CD1c-positive myeloid dendritic cell (primary cell): ENCODE measurements around the gene PINLYP.
A peak's percentile ranks its signal among the peaks of the same experiment; 100 is the strongest.

Experiments used
- DNase-seq: peaks from one replicate; pipeline ENCODE4 v3.0.0-alpha.2; 2016; ENCODE audit errors: extremely low spot score

The PINLYP gene

GRCh38 chr19:43605875-43606568 is 30.4 kb downstream of the PINLYP start:
- DNase-seq: no peak

DNA sequence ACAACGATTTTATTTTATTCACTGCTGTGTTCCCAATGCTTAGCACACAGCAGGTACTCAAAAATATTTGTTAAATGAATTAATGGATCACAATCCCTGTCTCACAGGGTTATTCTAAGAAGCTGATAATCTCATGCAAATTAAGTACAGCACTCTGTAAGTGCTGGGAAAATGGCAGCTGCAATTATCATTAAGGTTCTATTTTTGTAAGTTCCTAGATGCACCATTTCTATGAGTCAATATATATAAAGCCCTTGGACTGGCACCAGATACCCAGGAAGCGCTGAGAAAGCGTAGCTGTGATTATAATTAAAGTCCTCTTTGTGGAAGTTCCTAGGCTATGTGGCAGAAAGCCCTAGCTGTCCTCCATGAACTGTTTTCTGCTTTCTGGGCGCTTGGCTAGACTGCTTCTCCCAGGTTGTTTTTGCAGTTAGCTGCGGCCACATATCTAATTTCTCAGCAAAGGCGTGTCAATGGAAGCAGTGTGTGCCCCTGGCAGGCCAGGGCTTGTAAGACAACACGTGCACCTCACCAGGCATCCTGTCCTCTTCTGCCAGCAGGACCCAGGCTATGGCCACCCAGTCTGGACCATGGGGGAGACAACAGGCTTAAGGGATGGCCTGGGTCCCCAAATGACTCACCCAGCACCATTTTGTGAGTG is 31.1 kb downstream of the PINLYP start:
- DNase-seq: no peak

DNA sequence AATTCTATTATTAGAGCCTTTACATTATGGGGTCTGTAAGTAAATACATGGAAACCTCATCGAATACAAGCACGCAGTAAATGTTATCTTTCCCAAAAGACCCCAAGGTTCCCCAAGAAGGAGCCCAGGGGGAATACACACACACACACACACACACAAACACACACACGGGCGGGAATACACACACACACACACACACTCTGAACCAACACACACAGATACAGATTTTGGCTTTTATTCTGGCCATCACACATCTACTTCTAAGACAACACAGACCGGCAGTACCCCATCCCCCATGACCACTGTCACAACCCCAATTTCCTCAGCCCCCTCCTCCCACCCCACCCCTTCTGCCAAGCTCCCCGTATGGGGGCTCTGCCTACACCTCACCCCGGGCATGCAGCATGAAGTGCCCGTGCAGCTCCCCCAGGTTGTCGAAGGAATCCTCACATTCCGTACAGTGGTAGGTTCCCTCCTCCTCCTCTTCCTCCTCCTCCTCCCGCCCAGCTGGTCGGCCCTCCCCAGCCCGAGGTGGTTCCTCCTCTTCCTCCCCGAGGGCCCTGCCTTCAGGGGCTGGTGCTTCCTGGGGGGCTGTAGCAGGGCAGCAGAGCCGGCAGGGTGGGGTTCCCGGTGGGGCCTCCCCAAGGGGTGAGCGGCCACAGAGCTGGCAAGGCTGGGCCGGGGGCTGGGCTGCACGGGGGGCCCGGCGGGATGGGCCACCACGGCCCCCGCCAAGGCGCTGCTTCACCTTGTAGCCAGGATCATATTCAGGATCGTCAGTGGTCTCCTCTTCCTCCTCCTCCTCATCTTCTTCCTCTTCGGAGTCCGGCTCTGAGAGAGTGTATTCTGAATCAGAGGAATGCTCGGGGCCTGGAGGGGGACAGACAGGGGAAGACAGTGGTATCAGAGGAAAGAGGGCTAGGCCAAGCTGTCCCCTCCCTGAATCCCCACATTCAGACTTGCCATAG is 31.9 kb downstream of the PINLYP start:
- no peak for DNase-seq

GRCh38 chr19:43609872-43610271 is 34.3 kb downstream of the PINLYP start:
- no peak for DNase-seq

- no peak for DNase-seq
These were observed 34.9 kb downstream of the PINLYP start for GRCh38 chr19:43610493-43610892.

GRCh38 chr19:43611788-43612187 is 36.2 kb downstream of the PINLYP start, which contains the start of gene SRRM5:
Gene SRRM5 (plus strand): TSS chr19:43612088. CDS start chr19:43612122, 34 bp downstream.
- no peak for DNase-seq

- no peak for DNase-seq
These were observed 36.8 kb downstream of the PINLYP start for GRCh38 chr19:43612374-43612773.

DNA sequence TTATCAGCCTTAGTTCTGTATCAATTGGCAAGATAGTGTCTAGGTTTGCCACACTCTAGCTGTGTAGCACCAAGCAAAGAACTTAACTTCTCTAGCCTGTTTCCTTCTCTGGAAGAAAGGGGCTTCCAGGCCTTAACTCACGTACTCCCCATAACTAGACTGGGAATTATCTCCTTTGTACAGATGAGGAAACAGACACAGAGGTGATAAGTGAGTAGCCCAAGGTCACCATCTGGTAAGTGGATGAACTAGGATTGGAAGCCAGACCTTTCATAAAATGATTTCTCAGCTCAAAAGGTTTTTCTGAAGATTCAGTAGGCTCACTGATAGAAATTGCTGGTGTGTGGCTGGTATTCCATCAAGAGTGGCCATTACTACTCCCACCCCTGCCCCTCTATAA is 40.7 kb downstream of the PINLYP start:
- DNase-seq: no peak

DNA sequence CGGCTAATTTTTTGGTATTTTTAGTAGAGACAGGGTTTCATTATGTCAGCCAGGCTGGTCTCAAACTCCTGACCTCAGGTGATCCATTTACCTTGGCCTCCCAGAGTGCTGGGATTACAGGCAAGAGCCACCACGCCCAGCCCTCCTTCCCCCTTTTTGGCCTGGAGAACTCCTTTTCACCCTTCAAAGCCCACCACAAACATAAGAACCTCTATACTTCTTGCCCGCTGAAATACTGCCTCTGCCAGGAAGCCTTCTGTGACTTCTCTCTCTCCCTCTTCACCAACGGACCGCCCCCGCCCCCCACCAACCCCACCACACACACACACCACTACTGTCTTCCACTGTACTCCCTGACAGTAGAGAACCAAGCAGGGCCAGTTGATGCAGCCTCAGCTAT is 41.4 kb downstream of the PINLYP start:
- no peak for DNase-seq

GRCh38 chr19:43618921-43619261 is 43.3 kb downstream of the PINLYP start:
- DNase-seq: no peak

DNA sequence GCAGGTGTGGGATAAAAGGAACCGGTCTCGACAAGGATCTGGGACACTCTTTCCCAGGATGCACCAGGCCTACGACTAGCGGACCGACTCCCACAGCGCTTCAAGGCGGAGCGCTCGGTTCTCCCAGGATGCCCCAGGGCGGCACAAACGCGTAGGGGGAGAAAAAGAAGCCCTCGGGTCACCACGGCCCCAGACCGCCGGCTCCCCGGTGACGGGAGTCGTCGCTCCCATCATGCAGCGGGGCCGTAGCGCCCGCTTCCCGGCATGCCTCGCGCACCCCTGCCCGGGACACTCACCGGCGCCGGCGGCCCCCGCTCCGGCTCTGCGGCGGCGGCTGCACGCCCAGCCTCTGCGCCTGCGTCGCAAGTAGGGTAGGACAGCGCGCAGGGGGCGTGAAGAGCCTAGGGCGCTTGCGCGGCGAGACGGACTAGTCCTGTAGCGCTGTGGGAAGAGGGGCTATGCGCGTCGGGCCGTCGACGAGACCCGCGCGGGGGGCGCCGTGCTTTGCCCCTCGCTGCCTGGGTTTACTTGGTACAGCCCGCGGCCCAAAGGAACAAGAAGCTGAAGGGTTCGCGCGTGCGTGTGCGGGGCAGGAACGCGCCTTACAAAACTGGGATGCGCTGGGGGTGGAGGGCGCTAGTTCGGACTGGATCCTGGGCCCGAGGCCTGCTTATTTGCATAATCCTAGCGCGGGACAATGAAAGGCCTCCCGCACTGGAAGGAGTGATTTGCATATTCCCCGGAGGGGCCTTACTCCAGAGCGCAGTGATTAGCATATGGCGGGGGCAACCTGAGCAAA is 43.9 kb downstream of the PINLYP start, which contains the start of gene ZNF428:
TSS of gene ZNF428 (minus strand) at position 368 of the 799 bp plus-strand sequence. CDS start 5,325 bp downstream, outside the sequence.
- DNase-seq: peak; percentile 93

GRCh38 chr19:43620061-43621001 is 44.7 kb downstream of the PINLYP start:
- no peak for DNase-seq

- DNase-seq: no peak
These were observed 46.5 kb downstream of the PINLYP start for GRCh38 chr19:43622070-43622469.

GRCh38 chr19:43622956-43623355 is 47.4 kb downstream of the PINLYP start:
- no peak for DNase-seq

GRCh38 chr19:43623889-43624670 is 48.5 kb downstream of the PINLYP start:
- DNase-seq: no peak

- peak; percentile 72 for DNase-seq
These were observed 49.3 kb downstream of the PINLYP start for GRCh38 chr19:43624933-43625332.

- DNase-seq: peak; percentile 62
These were observed 50.4 kb downstream of the PINLYP start for GRCh38 chr19:43625918-43626579.

- no peak for DNase-seq
These were observed 51.2 kb downstream of the PINLYP start for GRCh38 chr19:43626838-43627237.
